ENCODE data around the gene CLMP. TPM values are rescaled to one million over a fixed set of nuclear protein-coding genes. Genes with fewer than 3 reads are reported as not detected.

The CLMP gene
- total RNA-seq, 1 experiment from 2014 or later = not detected

GRCh38 chr11:123185326-123185725 is 9.7 kb downstream of the CLMP start:
- intact Hi-C loops (cut with micrococcal nuclease; ENCODE audit: unreplicated experiment) = no loop called here
- no peaks in the 10 kb centered on the region for H3K36me3 Mint-ChIP-seq (ENCODE audit: insufficient read depth, unreplicated experiment)
- DNase-seq = no peak

GRCh38 chr11:123184531-123184930 is 10.5 kb downstream of the CLMP start:
- Mint-ChIP-seq H3K27ac (ENCODE audit: unreplicated experiment) (no peak overlapping the region), H3K4me3 (ENCODE audit: low read depth, unreplicated experiment) (no peak overlapping the region), H3K9me3 (ENCODE audit: low read depth, unreplicated experiment) (no peaks in the 10 kb centered on the region), H3K27me3 (ENCODE audit: unreplicated experiment) (peaks cover 13% of the 10 kb centered on the region), H3K36me3 (ENCODE audit: insufficient read depth, unreplicated experiment) (no peaks in the 10 kb centered on the region), H3K4me1 (ENCODE audit: low read depth, unreplicated experiment) (peaks cover 9% of the 10 kb centered on the region)
- BruUV-seq (replicated peaks) = no TSS peak
- TF ChIP-seq CTCF (IDR thresholded peaks at IDR 0.05; ENCODE audit: unreplicated experiment) = no peak
- no peak for DNase-seq
- intact Hi-C loops (cut with micrococcal nuclease; ENCODE audit: unreplicated experiment) = no loop called here
- CTCF ChIA-PET = no interaction called here

More at GRCh38 chr11:123185326-123185725, 9.7 kb downstream of the CLMP start:
- Mint-ChIP-seq H3K4me1 (ENCODE audit: low read depth, unreplicated experiment) (peaks cover 9% of the 10 kb centered on the region), H3K4me3 (ENCODE audit: low read depth, unreplicated experiment) (no peak overlapping the region), H3K27me3 (ENCODE audit: unreplicated experiment) (peaks cover 13% of the 10 kb centered on the region), H3K27ac (ENCODE audit: unreplicated experiment) (no peak overlapping the region), H3K9me3 (ENCODE audit: low read depth, unreplicated experiment) (no peaks in the 10 kb centered on the region)
- CTCF ChIA-PET = no interaction called here
- BruUV-seq (replicated peaks) = no TSS peak
- TF ChIP-seq CTCF (IDR thresholded peaks at IDR 0.05; ENCODE audit: unreplicated experiment) = no peak

GRCh38 chr11:123183391-123184099 is 11.5 kb downstream of the CLMP start:
- intact Hi-C loops (cut with micrococcal nuclease; ENCODE audit: unreplicated experiment) = no loop called here
- Mint-ChIP-seq H3K4me1 (ENCODE audit: low read depth, unreplicated experiment) (peaks cover 7% of the 10 kb centered on the region), H3K4me3 (ENCODE audit: low read depth, unreplicated experiment) (no peak overlapping the region), H3K27ac (ENCODE audit: unreplicated experiment) (no peak overlapping the region), H3K9me3 (ENCODE audit: low read depth, unreplicated experiment) (no peaks in the 10 kb centered on the region), H3K36me3 (ENCODE audit: insufficient read depth, unreplicated experiment) (no peaks in the 10 kb centered on the region), H3K27me3 (ENCODE audit: unreplicated experiment) (peaks cover 13% of the 10 kb centered on the region)
- CTCF ChIA-PET = no interaction called here
- no peak for DNase-seq
- no peak for TF ChIP-seq CTCF (IDR thresholded peaks at IDR 0.05; ENCODE audit: unreplicated experiment)
- BruUV-seq (replicated peaks) = no TSS peak

- H3K27ac Mint-ChIP-seq (ENCODE audit: unreplicated experiment) = no peak overlapping the region
- no peaks in the 10 kb centered on the region for H3K4me1 Mint-ChIP-seq (ENCODE audit: low read depth, unreplicated experiment)
- H3K9me3 Mint-ChIP-seq (ENCODE audit: low read depth, unreplicated experiment) = no peaks in the 10 kb centered on the region
- CTCF ChIA-PET = no interaction called here
- DNase-seq = no peak
- intact Hi-C loops (cut with micrococcal nuclease; ENCODE audit: unreplicated experiment) = no loop called here
- no peaks in the 10 kb centered on the region for H3K36me3 Mint-ChIP-seq (ENCODE audit: insufficient read depth, unreplicated experiment)
- no peak for TF ChIP-seq CTCF (IDR thresholded peaks at IDR 0.05; ENCODE audit: unreplicated experiment)
- peaks cover 13% of the 10 kb centered on the region for H3K27me3 Mint-ChIP-seq (ENCODE audit: unreplicated experiment)
- BruUV-seq (replicated peaks) = no TSS peak
- H3K4me3 Mint-ChIP-seq (ENCODE audit: low read depth, unreplicated experiment) = no peak overlapping the region
Measured at GRCh38 chr11:123181767-123182500, 13.1 kb downstream of the CLMP start.

Measured in Calu3 (cell line).